SHP77 (cell line): ENCODE data around the gene CYB561D1.
"Not testable (repeated sequence)": the region's sequence is repeated elsewhere in the genome, so short reads cannot be mapped to it uniquely, and the experiment has no call there.

Experiments
- DNase-seq, 2 experiments: peaks; one replicate each; lab custom pipeline; 2025; lab: John Stamatoyannopoulos, UW

Gene CYB561D1, protein sequence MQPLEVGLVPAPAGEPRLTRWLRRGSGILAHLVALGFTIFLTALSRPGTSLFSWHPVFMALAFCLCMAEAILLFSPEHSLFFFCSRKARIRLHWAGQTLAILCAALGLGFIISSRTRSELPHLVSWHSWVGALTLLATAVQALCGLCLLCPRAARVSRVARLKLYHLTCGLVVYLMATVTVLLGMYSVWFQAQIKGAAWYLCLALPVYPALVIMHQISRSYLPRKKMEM

GRCh38 chr1:109493805-109494539 is at the start of gene CYB561D1:
TSS of gene CYB561D1 (plus strand) at chr1:109494094. CDS start at chr1:109494140, 46 bp downstream.
- DNase-seq, result peak; percentile 75 to 87

- no peak for DNase-seq
Measured at GRCh38 chr1:109444346-109444745, 49.5 kb upstream of the CYB561D1 start.

DNA sequence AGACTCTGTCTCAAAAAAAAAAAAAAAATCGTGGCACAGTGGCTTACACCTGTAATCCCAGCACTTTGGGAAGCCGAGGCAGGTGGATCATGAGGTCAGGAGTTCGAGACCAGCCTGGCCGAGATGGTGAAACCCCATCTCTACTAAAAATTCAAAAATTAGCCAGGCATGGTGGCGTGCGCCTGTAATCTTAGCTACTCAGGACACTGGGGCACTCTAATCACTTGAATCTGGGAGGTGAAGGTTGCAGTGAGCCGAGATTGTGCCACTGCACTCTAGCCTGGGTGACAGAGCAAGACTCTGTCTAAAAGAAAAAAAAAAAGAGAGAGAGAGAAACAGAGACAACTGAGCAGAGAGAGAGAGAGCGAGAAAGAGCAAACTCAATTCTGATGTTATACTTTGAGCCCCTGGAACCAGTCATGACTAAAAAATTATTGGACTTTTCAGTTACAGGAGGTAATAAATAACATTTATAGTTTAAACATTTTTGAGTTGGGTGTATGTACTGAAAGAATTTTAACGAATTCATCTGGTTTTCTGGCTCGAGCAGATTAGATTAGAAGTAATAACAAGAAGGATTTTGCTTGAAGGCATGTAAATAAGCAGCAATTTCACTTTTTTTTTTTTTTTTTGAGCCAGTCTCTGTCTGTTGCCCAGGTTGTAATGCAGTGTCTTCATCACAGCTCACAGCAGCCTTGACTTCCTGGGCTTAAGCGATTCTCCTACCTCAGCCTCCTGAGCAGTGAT is 47.8 kb upstream of the CYB561D1 start:
- not testable (repeated sequence) for DNase-seq

DNA sequence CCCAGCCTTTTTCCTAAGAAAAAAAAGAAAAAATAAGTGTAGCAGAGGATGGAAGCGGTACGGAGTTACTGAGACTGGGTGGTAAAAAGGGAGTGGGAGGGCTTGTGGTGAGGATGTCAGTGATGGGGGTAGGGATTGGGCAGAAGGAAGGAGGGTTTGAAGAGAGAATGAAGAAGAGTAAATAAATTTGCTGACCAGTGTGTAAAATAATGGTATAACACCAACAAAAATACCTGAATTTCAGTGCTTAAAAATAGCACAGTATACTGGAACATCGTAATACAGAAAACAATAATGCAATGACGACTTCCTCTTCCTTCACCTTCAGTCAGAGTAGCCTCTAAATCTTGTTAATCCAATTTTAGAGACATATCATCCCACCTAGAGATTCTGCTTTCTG is 46.4 kb upstream of the CYB561D1 start:
- no peak for DNase-seq

GRCh38 chr1:109454497-109455133 is 39.3 kb upstream of the CYB561D1 start:
- no peak for DNase-seq

- DNase-seq, result no peak
Measured at GRCh38 chr1:109457819-109458218, 36.1 kb upstream of the CYB561D1 start.

- DNase-seq, result no peak
Measured at GRCh38 chr1:109466125-109466451, 27.8 kb upstream of the CYB561D1 start.

- DNase-seq, result no peak
Measured at GRCh38 chr1:109466452-109467300, 27.2 kb upstream of the CYB561D1 start, which contains the start of gene SYPL2. TSS of gene SYPL2 (plus strand) at chr1:109466546. CDS start at chr1:109466844, 298 bp downstream.

- no peak for DNase-seq
Measured at GRCh38 chr1:109467301-109467777, 26.6 kb upstream of the CYB561D1 start.

DNA sequence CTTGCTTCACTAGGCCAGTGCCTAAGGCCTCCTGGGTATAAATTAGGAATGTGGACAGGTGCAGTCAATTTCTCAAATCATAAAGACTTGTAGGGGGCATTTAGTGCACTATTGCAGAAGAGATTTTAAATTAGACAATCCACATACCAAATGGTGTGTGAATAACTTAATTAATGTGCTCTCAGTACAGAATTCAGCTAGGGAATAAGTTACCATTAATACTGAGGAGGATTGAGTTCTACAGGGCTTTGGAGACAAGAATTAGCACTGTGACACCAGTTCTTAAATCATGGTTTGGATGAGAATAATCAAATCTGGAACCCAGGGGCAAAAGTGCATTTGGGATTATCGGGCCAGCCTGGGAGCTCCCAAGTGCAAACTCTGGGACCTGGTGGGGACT is 25.8 kb upstream of the CYB561D1 start:
- DNase-seq, result no peak

DNA sequence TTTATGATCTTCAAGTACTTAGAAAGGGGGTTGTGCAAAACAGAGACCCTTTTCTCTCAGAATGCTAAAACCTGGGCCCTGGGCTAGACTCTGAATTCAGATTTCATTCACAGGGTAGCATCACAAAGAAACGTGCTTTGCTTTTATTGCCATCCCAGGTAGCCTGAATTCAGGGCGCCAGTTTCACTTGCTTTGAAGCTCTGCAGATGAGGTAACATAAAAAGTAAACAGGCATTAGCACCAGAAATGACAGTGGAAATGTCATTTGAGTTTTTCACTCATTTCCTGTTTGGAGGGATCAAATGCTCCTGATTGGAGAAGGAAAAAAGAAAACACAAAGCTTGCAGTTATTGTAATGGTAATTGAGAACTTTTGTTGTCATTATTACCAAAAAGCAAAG is 25.0 kb upstream of the CYB561D1 start:
- DNase-seq, result no peak

- DNase-seq, result no peak
Measured at GRCh38 chr1:109470245-109470644, 23.6 kb upstream of the CYB561D1 start.

DNA sequence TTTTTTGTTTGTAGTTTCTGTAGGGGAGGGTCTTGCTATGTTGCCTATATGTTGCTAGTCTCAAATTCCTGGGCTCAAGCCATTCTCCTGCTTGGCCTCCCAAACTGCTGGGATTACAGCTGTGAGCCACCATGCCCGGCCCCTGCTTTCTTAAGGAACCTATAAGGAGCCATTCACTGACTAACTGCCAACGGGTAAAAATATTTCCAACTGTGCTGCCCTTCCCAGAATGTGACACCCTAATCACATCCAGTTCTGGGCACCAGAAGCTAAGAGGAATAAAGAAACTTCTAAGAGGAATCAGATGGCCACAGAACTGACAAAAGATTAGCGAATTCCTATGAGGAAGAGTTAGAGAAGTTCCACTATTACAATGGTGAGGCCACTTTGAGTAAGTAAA is 21.1 kb upstream of the CYB561D1 start:
- DNase-seq, result no peak

- not testable (repeated sequence) for DNase-seq
Measured at GRCh38 chr1:109473284-109474057, 20.4 kb upstream of the CYB561D1 start.

DNA sequence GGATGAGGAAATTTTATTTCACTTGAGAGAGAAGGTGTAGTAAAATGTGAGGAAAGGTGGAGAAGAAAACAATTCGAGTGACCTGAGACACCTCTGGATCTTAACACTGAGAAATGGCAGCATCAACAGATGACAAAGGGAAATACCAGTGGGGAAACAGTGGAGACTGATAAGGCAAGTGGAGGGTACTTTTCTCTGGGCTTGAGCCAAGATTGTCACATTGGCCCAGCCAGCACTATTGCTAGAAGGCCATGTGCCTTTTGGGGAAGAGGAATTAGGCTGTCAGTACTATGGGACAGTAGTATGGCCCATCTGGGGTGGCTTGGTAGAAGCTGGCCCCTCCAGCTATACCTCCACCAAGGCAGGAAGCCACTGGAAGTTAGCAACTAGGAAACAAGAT is 19.2 kb upstream of the CYB561D1 start:
- no peak for DNase-seq

- no peak for DNase-seq
Measured at GRCh38 chr1:109475261-109475660, 18.6 kb upstream of the CYB561D1 start.

DNA sequence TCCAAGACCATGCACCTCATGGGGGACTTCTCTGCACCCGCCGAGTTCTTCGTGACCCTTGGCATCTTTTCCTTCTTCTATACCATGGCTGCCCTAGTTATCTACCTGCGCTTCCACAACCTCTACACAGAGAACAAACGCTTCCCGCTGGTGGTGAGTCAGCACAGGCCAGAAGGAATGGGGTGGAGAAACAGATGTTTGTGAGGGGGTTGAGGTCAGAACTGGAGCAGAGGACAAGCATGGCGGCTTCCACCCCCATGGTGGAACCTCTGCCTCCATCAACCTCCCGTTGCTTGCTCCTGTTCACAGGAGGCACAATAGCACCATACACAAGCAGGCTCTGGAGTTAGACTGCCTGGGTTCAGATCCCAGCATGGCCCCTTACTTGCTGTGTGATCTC is 17.1 kb upstream of the CYB561D1 start:
- DNase-seq, result no peak

DNA sequence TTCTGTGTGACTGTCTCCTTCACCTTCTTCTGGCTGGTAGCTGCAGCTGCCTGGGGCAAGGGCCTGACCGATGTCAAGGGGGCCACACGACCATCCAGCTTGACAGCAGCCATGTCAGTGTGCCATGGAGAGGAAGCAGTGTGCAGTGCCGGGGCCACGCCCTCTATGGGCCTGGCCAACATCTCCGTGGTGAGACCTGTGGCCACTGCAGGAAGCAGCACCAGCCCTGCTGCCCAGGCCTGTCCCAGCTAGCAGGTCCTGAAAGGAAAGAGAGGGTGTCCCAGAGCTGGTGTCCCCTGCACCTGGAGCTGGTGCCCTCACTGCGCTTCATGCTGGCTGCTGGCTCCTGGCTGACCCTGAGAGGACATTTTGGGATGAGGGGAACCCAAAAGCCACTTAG is 16.1 kb upstream of the CYB561D1 start:
- DNase-seq, result no peak

GRCh38 chr1:109478806-109479205 is 15.1 kb upstream of the CYB561D1 start:
- no peak for DNase-seq

DNA sequence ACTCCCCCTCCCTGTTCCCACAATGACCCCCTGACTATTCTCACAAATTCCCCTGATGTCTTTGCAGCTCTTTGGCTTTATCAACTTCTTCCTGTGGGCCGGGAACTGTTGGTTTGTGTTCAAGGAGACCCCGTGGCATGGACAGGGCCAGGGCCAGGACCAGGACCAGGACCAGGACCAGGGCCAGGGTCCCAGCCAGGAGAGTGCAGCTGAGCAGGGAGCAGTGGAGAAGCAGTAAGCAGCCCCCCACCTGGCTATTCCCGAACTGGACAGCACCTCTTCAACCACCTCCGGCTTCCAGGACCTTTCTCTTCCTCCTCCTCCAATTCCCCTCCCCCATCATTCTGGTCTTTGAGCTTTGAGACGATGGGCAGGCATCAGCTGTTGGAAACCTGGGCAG is 14.6 kb upstream of the CYB561D1 start:
- no peak for DNase-seq

GRCh38 chr1:109479901-109480300 is 14.0 kb upstream of the CYB561D1 start:
- DNase-seq, result no peak
